NCI-H2227 (cell line): ENCODE measurements around the gene RAB10.
"Not testable (repeated sequence)": the region's sequence is repeated elsewhere in the genome, so short reads cannot be mapped to it uniquely, and the experiment has no call there.

Experiments
- DNase-seq: peaks from one replicate; lab custom pipeline; 2025; ENCODE audit not compliant: unreplicated experiment; lab: John Stamatoyannopoulos, UW

Gene RAB10

GRCh38 chr2:26016012-26016705 lies 17.7 kb upstream of the RAB10 start:
- DNase-seq, result no peak

DNA sequence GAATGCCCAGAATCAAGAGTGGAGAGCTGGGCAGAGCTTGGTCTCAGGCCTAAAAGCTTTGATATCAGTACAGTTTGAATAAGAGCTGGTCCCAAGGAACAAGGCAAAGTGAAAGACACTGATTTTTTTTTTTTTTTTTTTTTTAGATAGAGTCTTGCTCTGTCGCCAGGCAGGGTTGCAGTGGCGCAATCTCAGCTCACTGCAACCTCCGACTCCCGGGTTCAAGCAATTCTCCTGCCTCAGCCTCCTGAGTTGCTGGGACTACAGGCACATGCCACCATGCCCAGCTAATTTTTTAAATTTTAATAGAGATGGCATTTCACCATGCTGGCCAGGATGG lies 17.2 kb upstream of the RAB10 start:
- DNase-seq, result not testable (repeated sequence)

DNA sequence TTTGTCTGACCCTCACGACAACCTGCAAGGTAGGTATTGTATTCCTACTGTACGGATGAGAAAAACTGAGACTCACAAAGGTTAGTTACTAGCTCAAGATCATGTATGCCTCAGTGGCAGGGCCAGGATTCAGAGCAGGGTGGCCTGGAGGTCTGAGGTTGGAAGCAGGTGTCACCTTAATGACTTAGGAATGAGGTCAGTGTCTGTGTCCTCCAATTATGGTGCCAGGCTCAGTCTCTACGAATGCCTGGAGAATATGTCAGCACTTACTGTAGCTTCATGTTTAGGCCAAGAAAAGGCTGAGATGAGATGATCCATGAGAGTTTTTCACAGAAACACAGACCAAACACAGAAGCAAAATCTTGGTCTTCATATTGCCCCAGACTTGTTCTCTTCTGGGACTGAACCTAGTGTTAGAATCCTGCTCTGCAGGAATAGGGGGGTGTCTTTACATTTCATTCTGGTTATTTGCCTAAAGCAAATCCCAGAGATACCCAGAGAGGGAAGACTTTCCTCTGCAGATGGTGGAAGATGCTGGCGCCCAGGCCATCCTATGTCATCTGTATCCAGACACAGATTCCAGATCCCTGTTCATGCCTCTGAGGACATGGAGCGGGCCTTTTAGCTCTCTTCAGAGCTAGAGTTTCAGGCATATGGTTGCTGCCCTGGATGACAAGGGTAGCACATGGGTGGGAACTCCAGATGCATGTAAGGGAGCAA lies 16.3 kb upstream of the RAB10 start:
- no peak for DNase-seq

- no peak for DNase-seq
Observed at GRCh38 chr2:26018184-26019055, 15.5 kb upstream of the RAB10 start.

- no peak for DNase-seq
Observed at GRCh38 chr2:26020231-26020640, 13.6 kb upstream of the RAB10 start.

DNA sequence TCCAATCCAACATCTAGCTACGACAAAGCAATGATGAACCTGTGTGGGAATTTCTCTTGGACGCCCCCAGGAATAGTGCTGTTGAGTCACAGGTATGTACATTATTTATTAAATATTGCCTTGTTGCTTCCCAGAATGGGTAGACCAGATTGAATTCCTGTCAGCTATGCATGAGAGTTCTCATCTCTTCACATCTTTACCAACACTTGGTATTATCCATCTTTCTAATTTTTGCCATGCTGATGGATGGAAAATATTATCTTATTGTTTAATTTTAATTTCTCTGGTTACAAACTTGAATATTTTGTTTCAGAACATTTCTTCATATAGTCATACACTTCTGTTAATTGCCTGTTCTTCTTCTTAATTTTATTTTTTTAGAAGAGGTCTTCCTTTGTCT lies 9.6 kb upstream of the RAB10 start:
- DNase-seq, result no peak

DNA sequence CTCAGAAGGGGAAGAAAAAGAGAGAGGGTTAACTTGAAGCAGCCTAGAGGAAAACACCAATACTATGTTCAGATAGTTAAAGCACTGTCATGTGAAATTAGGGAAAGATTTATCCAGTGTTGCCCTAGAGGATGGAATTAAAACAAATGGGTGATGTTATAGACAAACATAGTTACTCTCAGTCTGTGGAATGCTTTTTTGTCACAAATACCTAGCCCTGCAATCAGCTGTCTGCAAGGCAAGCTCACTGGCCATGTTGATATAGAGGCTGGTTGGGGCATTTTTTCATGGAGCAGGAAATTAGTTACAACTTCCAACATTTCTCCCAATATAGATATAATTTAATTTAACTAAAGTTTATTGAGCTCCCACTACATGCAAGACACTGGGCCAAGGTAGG lies 8.4 kb upstream of the RAB10 start:
- DNase-seq, result no peak

DNA sequence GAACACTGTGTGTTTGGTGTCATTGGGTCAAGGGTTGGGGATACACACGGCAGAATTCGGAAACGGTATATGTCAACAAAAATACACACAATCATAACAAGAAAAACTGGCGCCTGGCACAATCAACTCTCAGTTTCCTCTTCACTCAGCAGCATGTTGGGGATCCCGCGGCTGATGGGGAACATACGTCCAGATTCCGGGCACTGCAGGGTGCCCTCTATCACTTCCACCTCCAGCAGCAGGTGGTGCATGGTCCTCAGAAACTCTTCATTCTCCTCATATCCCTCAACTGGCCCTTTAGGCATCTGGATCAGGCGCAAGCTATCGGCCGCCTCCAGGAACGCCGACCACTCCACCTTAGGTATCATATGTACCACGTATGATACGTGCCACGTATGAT lies 5.8 kb upstream of the RAB10 start:
- not testable (repeated sequence) for DNase-seq

DNA sequence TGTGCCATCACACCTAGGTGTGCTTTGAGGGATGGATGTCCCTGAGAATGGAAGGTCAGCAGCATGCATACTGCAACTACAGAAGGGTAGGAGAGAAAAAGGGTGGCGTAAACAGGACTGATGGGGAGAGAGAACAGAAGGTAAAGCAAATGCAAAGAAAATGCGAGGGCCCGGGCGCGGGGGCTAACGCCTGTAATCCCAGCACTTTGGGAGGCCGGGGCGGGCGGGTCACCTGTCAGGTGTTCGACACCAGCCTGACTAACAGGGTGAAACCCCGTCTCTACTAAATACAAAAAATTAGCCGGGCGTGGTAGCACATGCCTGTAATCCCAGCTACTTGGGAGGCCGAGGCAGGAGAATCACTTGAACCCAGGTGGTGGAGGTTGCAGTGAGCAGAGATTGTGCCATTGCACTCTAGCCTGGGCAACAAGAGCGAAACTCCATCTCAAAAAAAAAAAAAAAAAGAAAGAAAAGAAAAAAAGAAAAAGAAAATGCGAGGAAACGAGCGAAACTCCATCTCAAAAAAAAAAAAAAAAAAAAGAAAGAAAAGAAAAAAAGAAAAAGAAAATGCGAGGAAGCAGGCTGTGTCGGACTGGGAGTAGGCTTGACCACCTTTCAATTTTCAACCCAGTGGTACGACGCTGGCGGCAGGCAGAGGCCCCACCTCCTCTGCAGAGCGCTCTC lies 1.2 kb upstream of the RAB10 start:
- not testable (repeated sequence) for DNase-seq

- DNase-seq, result peak; percentile 92
Observed at GRCh38 chr2:26033270-26033817, 540 bp upstream of the RAB10 start.

GRCh38 chr2:26034637-26034992 lies 731 bp downstream of the RAB10 start:
- peak; percentile 46 for DNase-seq

- DNase-seq, result no peak
Observed at GRCh38 chr2:26035090-26035743, 1.3 kb downstream of the RAB10 start.

DNA sequence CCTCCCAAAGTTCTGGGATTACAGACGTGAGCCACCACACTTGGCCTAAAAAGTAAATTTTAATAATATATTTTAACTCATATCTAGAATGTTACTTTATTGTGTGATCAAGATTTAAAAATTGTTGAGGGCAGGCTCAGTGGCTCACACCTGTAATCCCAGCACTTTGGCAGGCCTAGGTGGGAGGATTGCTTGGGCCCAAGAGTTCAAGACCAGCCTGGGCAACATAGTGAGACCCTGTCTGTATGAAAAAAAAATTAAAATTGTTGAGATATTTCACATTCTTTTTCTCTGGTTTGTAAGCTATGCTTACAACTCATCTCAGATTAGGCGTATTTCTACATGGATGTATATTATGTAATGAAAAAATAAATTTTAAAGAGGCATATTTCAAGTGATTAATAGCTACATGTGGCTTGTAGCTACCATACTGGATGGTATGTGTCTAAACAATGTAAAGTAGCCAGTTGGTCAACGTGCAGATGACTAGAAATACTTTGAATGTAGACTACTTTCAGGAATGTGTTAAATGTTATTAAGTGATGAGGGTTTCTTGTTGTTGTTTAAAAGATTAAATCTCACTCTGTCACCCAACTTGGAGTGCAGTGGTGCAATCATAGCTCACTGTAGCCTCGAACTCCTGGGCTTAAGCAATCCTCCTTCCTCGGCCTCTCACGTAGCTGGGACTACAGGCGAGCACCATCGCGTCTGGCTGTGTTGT lies 5.9 kb downstream of the RAB10 start:
- DNase-seq, result no peak

GRCh38 chr2:26043109-26043508 lies 9.2 kb downstream of the RAB10 start:
- DNase-seq, result no peak

- DNase-seq, result no peak
Observed at GRCh38 chr2:26043862-26044696, 10.2 kb downstream of the RAB10 start.

DNA sequence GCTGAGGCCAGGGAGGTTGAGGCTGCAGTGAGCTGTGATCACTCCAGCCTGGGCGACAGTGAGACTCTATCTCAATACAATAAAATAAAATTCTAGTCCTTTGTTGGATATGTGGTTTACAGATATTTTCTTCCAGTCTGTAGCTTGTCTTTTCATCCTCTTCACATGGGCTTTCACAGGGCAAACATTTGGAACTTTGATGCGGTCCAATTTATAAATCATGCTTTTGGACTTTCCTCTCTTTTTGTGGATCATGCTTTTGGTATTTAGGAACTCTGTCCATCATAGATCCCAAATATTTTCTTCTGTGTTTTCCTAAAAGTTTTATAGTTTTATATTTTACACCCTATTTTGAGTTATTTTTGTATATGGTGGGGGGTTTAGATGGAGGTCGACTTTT lies 14.9 kb downstream of the RAB10 start:
- no peak for DNase-seq

GRCh38 chr2:26049641-26050040 lies 15.8 kb downstream of the RAB10 start:
- no peak for DNase-seq

DNA sequence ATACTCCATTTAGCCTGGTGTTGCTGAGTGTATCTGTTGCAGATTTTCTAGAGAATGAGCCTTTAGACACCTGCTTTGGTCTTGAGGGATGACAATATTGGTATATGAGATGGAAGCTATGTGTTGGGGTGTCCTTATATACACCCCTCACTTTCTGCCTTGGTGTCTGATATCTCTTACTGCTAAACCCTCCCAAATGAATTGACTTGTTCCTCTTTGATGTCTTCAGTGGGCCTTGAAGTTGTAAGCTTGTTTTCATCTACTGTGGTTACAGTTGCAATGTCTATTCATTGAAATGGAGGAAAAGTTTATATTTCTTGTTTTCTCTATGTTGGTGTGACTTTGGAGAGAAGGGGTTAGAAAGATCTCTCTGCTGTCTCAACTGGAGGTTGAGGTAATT lies 18.9 kb downstream of the RAB10 start:
- no peak for DNase-seq
